Measurements from ENCODE around the gene FBXO4.

DNA sequence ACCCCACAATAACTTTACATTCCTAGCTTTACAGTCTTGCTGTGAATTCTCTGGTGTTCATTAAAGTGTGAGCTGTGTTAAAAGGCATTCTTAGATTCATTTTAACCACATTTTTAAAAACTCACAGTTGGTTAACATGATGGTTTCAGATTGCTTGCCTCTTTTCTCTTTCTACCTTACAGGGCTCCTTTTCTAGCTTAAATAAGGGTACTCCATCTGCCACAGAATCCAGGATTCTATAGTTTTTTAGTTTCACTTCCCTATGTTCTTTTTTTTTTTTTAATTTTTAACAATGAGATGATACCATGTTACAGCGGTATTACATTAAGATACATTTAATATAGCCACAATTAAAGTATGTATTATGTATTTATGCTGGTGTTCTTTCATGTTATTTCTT is 3.9 kb upstream of the FBXO4 start:
- TF ChIP-seq EZH2 (IDR thresholded peaks at IDR 0.05; ENCODE audit: borderline replicate concordance, low read depth, low read length, severe bottlenecking), result no peak
- TF ChIP-seq, protein P1, sequence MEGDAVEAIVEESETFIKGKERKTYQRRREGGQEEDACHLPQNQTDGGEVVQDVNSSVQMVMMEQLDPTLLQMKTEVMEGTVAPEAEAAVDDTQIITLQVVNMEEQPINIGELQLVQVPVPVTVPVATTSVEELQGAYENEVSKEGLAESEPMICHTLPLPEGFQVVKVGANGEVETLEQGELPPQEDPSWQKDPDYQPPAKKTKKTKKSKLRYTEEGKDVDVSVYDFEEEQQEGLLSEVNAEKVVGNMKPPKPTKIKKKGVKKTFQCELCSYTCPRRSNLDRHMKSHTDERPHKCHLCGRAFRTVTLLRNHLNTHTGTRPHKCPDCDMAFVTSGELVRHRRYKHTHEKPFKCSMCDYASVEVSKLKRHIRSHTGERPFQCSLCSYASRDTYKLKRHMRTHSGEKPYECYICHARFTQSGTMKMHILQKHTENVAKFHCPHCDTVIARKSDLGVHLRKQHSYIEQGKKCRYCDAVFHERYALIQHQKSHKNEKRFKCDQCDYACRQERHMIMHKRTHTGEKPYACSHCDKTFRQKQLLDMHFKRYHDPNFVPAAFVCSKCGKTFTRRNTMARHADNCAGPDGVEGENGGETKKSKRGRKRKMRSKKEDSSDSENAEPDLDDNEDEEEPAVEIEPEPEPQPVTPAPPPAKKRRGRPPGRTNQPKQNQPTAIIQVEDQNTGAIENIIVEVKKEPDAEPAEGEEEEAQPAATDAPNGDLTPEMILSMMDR (IDR thresholded peaks at IDR 0.05; ENCODE audit: borderline replicate concordance, extremely low read depth, low read length, poor library complexity, severe bottlenecking), result no peak
